HepG2 (cell line): ENCODE results near the gene KDM8. TPM values are rescaled to one million over a fixed set of nuclear protein-coding genes. Genes with fewer than 3 reads are reported as not detected.

Source experiments
- AGO2 ChIP-seq: fragments of 200-400 bp; formaldehyde crosslinking; optimal IDR thresholded peaks from 2 replicates; pipeline ENCODE3; 2017; ENCODE audit warnings: mild to moderate bottlenecking, low read depth, low read length, moderate library complexity
- AKAP8 ChIP-seq: sonication (generic); formaldehyde crosslinking; IDR thresholded peaks from 2 replicates; pipeline ENCODE4 v1.5.1; 2020; ENCODE audit warnings: mild to moderate bottlenecking, missing genetic modification reagents
- CSRNP2 ChIP-seq: sonication (generic); formaldehyde crosslinking; conservative IDR thresholded peaks from 2 replicates; pipeline ENCODE4 v1.8.0; 2022; ENCODE audit warnings: low read depth, missing genetic modification reagents
- CTCF ChIP-seq: sonication (generic); formaldehyde crosslinking; IDR thresholded peaks from 2 replicates; pipeline ENCODE4 v1.5.0; 2020; ENCODE audit warnings: mild to moderate bottlenecking, missing genetic modification reagents, moderate library complexity
- KAT8 ChIP-seq: IDR thresholded peaks from 2 replicates; pipeline ENCODE4 v1.6.1; 2016; ENCODE audit warnings: missing genetic modification reagents, missing compliant biosample characterization
- KDM5B ChIP-seq: sonication (generic); formaldehyde crosslinking; IDR thresholded peaks from 2 replicates; pipeline ENCODE4 v1.4.0; 2020; ENCODE audit warnings: missing genetic modification reagents, mild to moderate bottlenecking, borderline replicate concordance
- KLF6 ChIP-seq: IDR thresholded peaks from 2 replicates; pipeline ENCODE4 v1.8.0; 2016; ENCODE audit warnings: missing biosample characterization, missing genetic modification reagents
- KLF9 ChIP-seq: IDR thresholded peaks from 2 replicates; pipeline ENCODE4 v1.6.1; 2016; ENCODE audit warnings: low read depth
- NCOA5 ChIP-seq: sonication (generic); formaldehyde crosslinking; IDR thresholded peaks from 2 replicates; pipeline ENCODE4 v1.4.0; 2020; ENCODE audit warnings: missing genetic modification reagents
- NFKB2 ChIP-seq: sonication (generic); formaldehyde crosslinking; IDR thresholded peaks from 2 replicates; pipeline ENCODE4 v1.4.0; 2020; ENCODE audit warnings: missing genetic modification reagents, borderline replicate concordance
- RBM39 ChIP-seq: fragments of 200-400 bp; formaldehyde crosslinking; IDR thresholded peaks from one replicate; pipeline ENCODE4 v1.6.1; 2018; ENCODE audit warnings: antibody characterized with exemption, mild to moderate bottlenecking, low read depth, low read length; ENCODE audit not compliant: poor library complexity, severe bottlenecking
- RXRA ChIP-seq: sonication (generic); formaldehyde crosslinking; IDR thresholded peaks from 2 replicates; pipeline ENCODE4 v1.5.1; 2020; ENCODE audit warnings: missing genetic modification reagents
- STAG1 ChIP-seq: sonication (generic); formaldehyde crosslinking; IDR thresholded peaks from 2 replicates; pipeline ENCODE4 v1.4.0; 2020; ENCODE audit warnings: missing genetic modification reagents
- THAP7 ChIP-seq: sonication (generic); formaldehyde crosslinking; IDR thresholded peaks from 2 replicates; pipeline ENCODE4 v1.8.1; 2023; ENCODE audit warnings: mild to moderate bottlenecking, missing genetic modification reagents
- ZFP1 ChIP-seq: IDR thresholded peaks from 2 replicates; pipeline ENCODE4 v1.6.1; 2016
- ZNF143 ChIP-seq: sonication (generic); formaldehyde crosslinking; IDR thresholded peaks from 2 replicates; pipeline ENCODE4 v1.4.0; 2020; ENCODE audit warnings: missing genetic modification reagents
- ZNF337 ChIP-seq: sonication (generic); formaldehyde crosslinking; IDR thresholded peaks from 2 replicates; pipeline ENCODE4 v1.5.1; 2020; ENCODE audit warnings: missing genetic modification reagents, low read depth, mild to moderate bottlenecking, borderline replicate concordance
- ZNF558 ChIP-seq: sonication (generic); formaldehyde crosslinking; IDR thresholded peaks from 2 replicates; pipeline ENCODE4 v1.9.0; 2022; ENCODE audit warnings: mild to moderate bottlenecking, missing genetic modification reagents, borderline replicate concordance
- polyA plus RNA-seq, 8 experiments: library from polyadenylated mRNA; depleted of rRNA in 3 of 8; stranded (reverse) in 7 of 8; unstranded in 1 of 8; fragments of >200 nt; fragmentation: Illumina TruSeq in 4 of 8; extraction: Trizol in 4 of 8; gene quantifications; 2 replicates each; pipeline versions ENCODE4 v1.2.1 to v1.2.3, GENCODE V29; 2011 to 2016; ENCODE audit warnings: low read depth in 4 of 8, missing spikeins in 1 of 8, mixed read lengths in 1 of 8; ENCODE audit not compliant: insufficient read depth in 1 of 8
- total RNA-seq, 5 experiments: library from RNA; depleted of rRNA; stranded (reverse); fragments of >200 nt; fragmentation: Illumina TruSeq; extraction: Trizol; gene quantifications; 2 replicates each; pipeline ENCODE4 v1.2.3, GENCODE V29; 2016; ENCODE audit warnings: low read depth in 1 of 5

The KDM8 gene
- total and polyA plus RNA-seq, 2 of the 13 experiments (the other 11 are each of a cell fraction or from before 2014, with no cell fraction given): 3.3 to 8.6 TPM

- TF ChIP-seq ZNF337: no peak
- TF ChIP-seq ZFP1 (CRISPR knock-in tag): no peak
- no peak for TF ChIP-seq NCOA5 (CRISPR knock-in tag)
- TF ChIP-seq NFKB2 (CRISPR knock-in tag): 0 out of 2 replicates have a peak, but pooled peaks have one; percentile 16
- TF ChIP-seq RBM39: peak; percentile 24
- TF ChIP-seq KLF6 (CRISPR knock-in tag): no peak
- no peak for TF ChIP-seq ZNF143
- 0 out of 2 replicates have a peak, but pooled peaks have one; percentile 1 for TF ChIP-seq AKAP8 (CRISPR knock-in tag)
- TF ChIP-seq KAT8 (CRISPR knock-in tag): no peak
- TF ChIP-seq KDM5B (CRISPR knock-in tag): 0 out of 2 replicates have a peak, but pooled peaks have one; percentile 23
- TF ChIP-seq STAG1 (CRISPR knock-in tag): peak; percentile 68
- peak; percentile 87 for TF ChIP-seq AGO2
- TF ChIP-seq KLF9: no peak
- no peak for TF ChIP-seq CSRNP2 (CRISPR knock-in tag)
- no peak for TF ChIP-seq RXRA
- peak; percentile 63 for TF ChIP-seq CTCF
- 0 out of 2 replicates have a peak, but pooled peaks have one; percentile 27 for TF ChIP-seq THAP7 (CRISPR knock-in tag)
- TF ChIP-seq ZNF558 (CRISPR knock-in tag): no peak
These were observed 19.9 kb downstream of the KDM8 start (continued) for GRCh38 chr16:27223226-27223610.
